Measurements from ENCODE around the gene NRF1. TPM values are rescaled to one million over a fixed set of nuclear protein-coding genes. Genes with fewer than 3 reads are reported as not detected.

Gene NRF1
- total and polyA plus RNA-seq, 2 of the 13 experiments (the other 11 are each of a cell fraction or from before 2014, with no cell fraction given): 9.3 to 10.1 TPM

- H3K4me1 ChIP-seq (ENCODE audit: insufficient read depth, low read length): no peaks in the 10 kb centered on the region
- no peak overlapping the region for H3K9ac ChIP-seq (ENCODE audit: insufficient read depth, low read depth, low read length)
- BruUV-seq (replicated peaks): no TSS peak
- ChIA-PET CTCF (ENCODE audit: low intra/inter-chr PET ratio, low total read pairs) (interaction anchor here (1.2 to 2.4 kb wide), 3 partner anchors 161 to 346 kb away, joined by 5 to 20 read pairs (median 12); no protein-coding TSS in a partner anchor), POLR2A (no interaction called here)
- H3K4me2 ChIP-seq (ENCODE audit: low read depth, low read length): no peak overlapping the region
- no peaks in the 10 kb centered on the region for H4K20me1 ChIP-seq (ENCODE audit: insufficient read depth, low read length)
- intact Hi-C loops (cut with micrococcal nuclease; ENCODE audit: unreplicated experiment) (no loop called here), in situ Hi-C loops (cut with HindIII; ENCODE audit: extremely low pct_ligation_motif_present, low pct_unique_long_range_greater_than_20kb) (loop anchor here (10.0 kb wide), 1 partner anchor 350 kb away; no protein-coding TSS in a partner anchor)
- H3K4me3 ChIP-seq (replicated peaks in 1 of 3; ENCODE audit: insufficient read depth in 1 of 3, low read depth in 2 of 3, low read length in 3 of 3): no peak overlapping the region
- FAIRE-seq: no peak
- H3K36me3 ChIP-seq (replicated peaks in 1 of 2; ENCODE audit: control insufficient read depth in 1 of 2, insufficient read depth in 2 of 2, low read length in 2 of 2): peaks cover 7 to 23% of the 10 kb centered on the region in 2 experiments
- H3K27ac ChIP-seq (ENCODE audit: extremely low read length, insufficient read depth, low read length): no peak overlapping the region
- TF ChIP-seq ZNF10 (CRISPR knock-in tag; IDR thresholded peaks at IDR 0.05; ENCODE audit: borderline replicate concordance, low read depth) (no peak), RARA (CRISPR knock-in tag; IDR thresholded peaks at IDR 0.05) (no peak), MYPOP (CRISPR knock-in tag; IDR thresholded peaks at IDR 0.05) (no peak), RXRB (CRISPR knock-in tag; IDR thresholded peaks at IDR 0.05; ENCODE audit: borderline replicate concordance) (no peak), ZNF121 (CRISPR knock-in tag; IDR thresholded peaks at IDR 0.05) (no peak), TOPORS (CRISPR knock-in tag; IDR thresholded peaks at IDR 0.05) (no peak), ZNF614 (CRISPR knock-in tag; IDR thresholded peaks at IDR 0.05; ENCODE audit: borderline replicate concordance) (no peak), ZNF160 (CRISPR knock-in tag; IDR thresholded peaks at IDR 0.05) (no peak), SKIL (CRISPR knock-in tag; IDR thresholded peaks at IDR 0.05; ENCODE audit: borderline replicate concordance) (no peak), NCOA2 (CRISPR knock-in tag; IDR thresholded peaks at IDR 0.05) (no peak), NFIB (CRISPR knock-in tag; IDR thresholded peaks at IDR 0.05; ENCODE audit: borderline replicate concordance) (no peak), TSC22D2 (CRISPR knock-in tag; IDR thresholded peaks at IDR 0.05; ENCODE audit: borderline replicate concordance) (no peak), ZNF124 (CRISPR knock-in tag; IDR thresholded peaks at IDR 0.05) (no peak), GRHL1 (CRISPR knock-in tag; conservative IDR thresholded peaks at IDR 0.05) (no peak)
- no peak for DNase-seq (ENCODE audit: low spot score)
- no peaks in the 10 kb centered on the region for H3K79me2 ChIP-seq (ENCODE audit: insufficient read depth, low read length)
- H2AFZ ChIP-seq (ENCODE audit: low read length): no peak overlapping the region
- 95% methylated on average over 3 of the region's 3 CpGs for WGBS (ENCODE audit: low lambda C conversion rate)
- ATAC-seq: no peak
- peaks cover 17% of the 10 kb centered on the region for H3K9me3 ChIP-seq (ENCODE audit: low read length)
- no peaks in the 10 kb centered on the region for H3K27me3 ChIP-seq (ENCODE audit: control insufficient read depth in 1 of 2, insufficient read depth in 2 of 2, low read length in 2 of 2)
Observed at GRCh38 chr7:129665013-129665401, 53.5 kb downstream of the NRF1 start.
